Measurements from ENCODE around the gene ELF2.

- TF ChIP-seq CTCF (IDR thresholded peaks at IDR 0.05) (no peak), POLR2A (IDR thresholded peaks at IDR 0.05) (no peak)
Measured at GRCh38 chr4:139175646-139176301, 1.2 kb downstream of the ELF2 start.

Data from lower leg skin (tissue), 3 donors.